HCT116 (cell line): ENCODE results near the gene FAM83G. TPM values are rescaled to one million over a fixed set of nuclear protein-coding genes. Genes with fewer than 3 reads are reported as not detected.

Source experiments
- ATAC-seq: fragments of 200-7000 bp; cut with Tn5 transposase; 2 replicates; pipeline ENCODE4 v1.9.1; 2020; ENCODE audit warnings: mild to moderate bottlenecking, moderate library complexity
- BruUV-seq: library from RNA; stranded (reverse); fragments of 400-500 nt; replicated peaks from 2 replicates; lab custom pipeline; 2021; lab: Mats Ljungman, UMichigan
- CTCF ChIA-PET: fragments of 300-600 bp; sonication (Branson Sonifier 250); formaldehyde crosslinking; loops from one replicate; lab custom pipeline; 2021; ENCODE audit warnings: antibody characterized with exemption; lab: Charles Lee
- POLR2A ChIA-PET: fragments of 300-600, 350-600 bp; sonication (Branson Sonifier 250); formaldehyde crosslinking; loops from one replicate; lab custom pipeline; 2021; ENCODE audit warnings: antibody characterized with exemption; lab: Charles Lee
- RAD21 ChIA-PET, 2 experiments: fragments of 300-600 bp; sonication (Branson Sonifier 250); formaldehyde crosslinking; loops; one replicate each; lab custom pipeline; 2023; ENCODE audit warnings: low total read pairs in 2 of 2; ENCODE audit not compliant: uncharacterized antibody in 2 of 2, unreplicated experiment in 2 of 2, low non-redundant PET in 1 of 2; lab: Charles Lee
- DNase-seq: peaks from one replicate; pipeline ENCODE4 v3.0.0-alpha.2; 2010; ENCODE audit warnings: low read depth, low spot score
- H2AFZ ChIP-seq: fragments of 200-600 bp; shearing (Covaris generic), sonication (generic); 2 replicates; pipeline ENCODE4 v1.6.1; 2017; ENCODE audit warnings: low read depth, mixed run types, mixed read lengths, antibody characterized with exemption, low read length; ENCODE audit not compliant: poor library complexity, severe bottlenecking
- H3K27ac ChIP-seq: 2 replicates; pipeline ENCODE4 v1.5.1; 2012; ENCODE audit warnings: low read depth, low read length
- H3K27me3 ChIP-seq: fragments of 200-600 bp; sonication (generic); 2 replicates; pipeline ENCODE4 v1.6.1; 2016; ENCODE audit warnings: mixed run types, low read length, mixed read lengths; ENCODE audit not compliant: insufficient read depth
- H3K36me3 ChIP-seq, 2 experiments: fragments of 200-500 bp in 1 of 2; fragments of 200-600 bp in 1 of 2; sonication (Bioruptor generic) in 1 of 2; sonication (generic) in 1 of 2; 2 replicates each; pipeline versions ENCODE4 v1.5.1 to v1.6.1; 2014 to 2016; ENCODE audit warnings: low read length in 2 of 2, inconsistent platforms in 1 of 2, mixed read lengths in 1 of 2, mixed run types in 1 of 2; ENCODE audit not compliant: insufficient read depth in 2 of 2, control insufficient read depth in 1 of 2
- H3K4me1 ChIP-seq, 2 experiments: fragments of 200-600 bp in 1 of 2; sonication (generic) in 1 of 2; 2 replicates each; pipeline versions ENCODE4 v1.5.1 to v1.6.1; 2012 to 2017; ENCODE audit warnings: low read length in 2 of 2, inconsistent platforms in 1 of 2, mild to moderate bottlenecking in 1 of 2, mixed read lengths in 1 of 2, mixed run types in 1 of 2, moderate library complexity in 1 of 2; ENCODE audit not compliant: insufficient read depth in 2 of 2, control insufficient read depth in 1 of 2
- H3K4me2 ChIP-seq: fragments of 200-600 bp; sonication (generic); 2 replicates; pipeline ENCODE4 v1.6.1; 2017; ENCODE audit warnings: mixed run types, low read length, mixed read lengths
- H3K4me3 ChIP-seq, 2 experiments: fragments of 200-600 bp in 1 of 2; sonication (generic) in 1 of 2; replicated peaks in 1 of 2; 2 replicates each; pipeline ENCODE4 v1.5.1; 2011 to 2016; ENCODE audit warnings: low read length in 2 of 2, control low read depth in 1 of 2, low read depth in 1 of 2, mild to moderate bottlenecking in 1 of 2, mixed read lengths in 1 of 2, mixed run types in 1 of 2
- H3K79me2 ChIP-seq: fragments of 200-600 bp; sonication (generic); 2 replicates; pipeline ENCODE4 v1.6.1; 2017; ENCODE audit warnings: mild to moderate bottlenecking, mixed run types, low read length, moderate library complexity, mixed read lengths; ENCODE audit not compliant: insufficient read depth
- H3K9ac ChIP-seq: fragments of 200-600 bp; sonication (generic); 2 replicates; pipeline ENCODE4 v1.6.1; 2016; ENCODE audit warnings: low read length, mixed read lengths
- H3K9me2 ChIP-seq: fragments of 200-600 bp; sonication (generic), shearing (Covaris generic); 2 replicates; pipeline ENCODE4 v1.6.1; 2017; ENCODE audit warnings: mixed run types, mild to moderate bottlenecking, moderate library complexity; ENCODE audit not compliant: insufficient read depth
- H3K9me3 ChIP-seq, 2 experiments: fragments of 200-500 bp in 1 of 2; fragments of 200-600 bp in 1 of 2; sonication (Bioruptor generic) in 1 of 2; sonication (generic) in 1 of 2; 2 replicates each; pipeline ENCODE4 v1.6.1; 2014 to 2017; ENCODE audit warnings: low read length in 2 of 2, mixed read lengths in 2 of 2, inconsistent platforms in 1 of 2, low read depth in 1 of 2, mild to moderate bottlenecking in 1 of 2, mixed run types in 1 of 2, moderate library complexity in 1 of 2; ENCODE audit not compliant: control insufficient read depth in 1 of 2, insufficient read depth in 1 of 2
- H4K20me1 ChIP-seq: fragments of 200-600 bp; sonication (generic), shearing (Covaris generic); 2 replicates; pipeline ENCODE4 v1.6.1; 2017; ENCODE audit warnings: mixed run types, mild to moderate bottlenecking, moderate library complexity; ENCODE audit not compliant: insufficient read depth
- ATF3 ChIP-seq: IDR thresholded peaks from 2 replicates; pipeline ENCODE4 v1.6.1; 2012
- CEBPB ChIP-seq: IDR thresholded peaks from 2 replicates; pipeline ENCODE4 v1.6.1; 2012; ENCODE audit warnings: low read depth
- EGR1 ChIP-seq: IDR thresholded peaks from 2 replicates; pipeline ENCODE4 v1.6.1; 2012; ENCODE audit warnings: low read depth
- EZH2 ChIP-seq: fragments of 200-600 bp; sonication (generic); IDR thresholded peaks from 2 replicates; pipeline ENCODE4 v1.6.1; 2017; ENCODE audit warnings: antibody characterized with exemption, mixed run types
- EZH2phosphoT487 ChIP-seq: fragments of 200-600 bp; IDR thresholded peaks from 2 replicates; pipeline ENCODE4 v1.6.1; 2018; ENCODE audit warnings: antibody characterized with exemption, borderline replicate concordance
- JUND ChIP-seq: IDR thresholded peaks from 2 replicates; pipeline ENCODE4 v1.6.1; 2012
- MAX ChIP-seq: IDR thresholded peaks from 2 replicates; pipeline ENCODE4 v1.6.1; 2012
- POLR2A ChIP-seq: IDR thresholded peaks from 2 replicates; pipeline ENCODE4 v1.7.0; 2011; ENCODE audit warnings: borderline replicate concordance; ENCODE audit not compliant: insufficient read depth, insufficient read length; ENCODE audit errors: extremely low read depth
- POLR2AphosphoS5 ChIP-seq: IDR thresholded peaks from 2 replicates; pipeline ENCODE4 v1.6.1; 2011; ENCODE audit warnings: mild to moderate bottlenecking, low read depth, low read length, moderate library complexity
- RAD21 ChIP-seq: IDR thresholded peaks from 2 replicates; pipeline ENCODE4 v1.6.1; 2012; ENCODE audit warnings: low read depth, mild to moderate bottlenecking
- REST ChIP-seq: IDR thresholded peaks from 2 replicates; pipeline ENCODE4 v1.6.1; 2012; ENCODE audit warnings: low read depth
- SIN3A ChIP-seq: IDR thresholded peaks from 2 replicates; pipeline ENCODE4 v1.6.1; 2012; ENCODE audit warnings: low read depth
- SP1 ChIP-seq: IDR thresholded peaks from 2 replicates; pipeline ENCODE4 v1.6.1; 2012; ENCODE audit warnings: low read depth
- SRF ChIP-seq: IDR thresholded peaks from 2 replicates; pipeline ENCODE4 v1.6.1; 2012; ENCODE audit warnings: low read depth
- TCF7L2 ChIP-seq: IDR thresholded peaks from 2 replicates; pipeline ENCODE4 v1.7.0; 2011; ENCODE audit warnings: borderline replicate concordance, inconsistent platforms; ENCODE audit not compliant: insufficient read depth, insufficient read length; ENCODE audit errors: extremely low read depth
- YY1 ChIP-seq: IDR thresholded peaks from 2 replicates; pipeline ENCODE4 v1.6.1; 2011; ENCODE audit warnings: low read length, low read depth, moderate library complexity, mild to moderate bottlenecking; ENCODE audit not compliant: insufficient replicate concordance; ENCODE audit errors: extremely low read depth
- ZBTB33 ChIP-seq: IDR thresholded peaks from 2 replicates; pipeline ENCODE4 v1.6.1; 2011; ENCODE audit warnings: mild to moderate bottlenecking, low read length, moderate library complexity; ENCODE audit not compliant: insufficient replicate concordance; ENCODE audit errors: extremely low read depth
- ZNF274 ChIP-seq: fragments of 200-500 bp; sonication (Bioruptor generic); IDR thresholded peaks from 2 replicates; pipeline ENCODE4 v1.6.1; 2014; ENCODE audit warnings: mild to moderate bottlenecking, low read depth, low read length, inconsistent platforms
- intact Hi-C: fragments of 100-400 bp; cut with micrococcal nuclease; formaldehyde crosslinking; loops from 2 replicates; pipeline ENCODE4 v1.10.0; 2022
- total RNA-seq: library from RNA; stranded (reverse); gene quantifications from one replicate; pipeline ENCODE4 v1.2.1, GENCODE V29; 2021; ENCODE audit not compliant: unreplicated experiment

FAM83G gene
- total RNA-seq, 1 experiment from 2014 or later: 33.9 TPM

GRCh38 chr17:18959071-18959844 is 45.3 kb downstream of the FAM83G start (continued):
- no peak for TF ChIP-seq YY1

GRCh38 chr17:18958611-18959010 is 46.0 kb downstream of the FAM83G start:
- H3K4me1 ChIP-seq: peaks cover 6 to 19% of the 10 kb centered on the region in 2 experiments; a peak in 3 of 4 replicates
- ChIA-PET CTCF (no interaction called here), RAD21 (no interaction called here), POLR2A (no interaction called here)
- no peak overlapping the region for H3K27ac ChIP-seq
- no peaks in the 10 kb centered on the region for H3K9me2 ChIP-seq
- no peak overlapping the region for H3K4me2 ChIP-seq
- no peaks in the 10 kb centered on the region for H3K79me2 ChIP-seq
- DNase-seq (no peak), ATAC-seq (no peak)
- no peak overlapping the region for H3K9ac ChIP-seq
- H3K9me3 ChIP-seq: no peaks in the 10 kb centered on the region
- H4K20me1 ChIP-seq: no peaks in the 10 kb centered on the region
- no peaks in the 10 kb centered on the region for H3K27me3 ChIP-seq
- no TSS peak for BruUV-seq
- H2AFZ ChIP-seq: no peak overlapping the region
- intact Hi-C loops: no loop called here
- H3K4me3 ChIP-seq: no peak overlapping the region
- TF ChIP-seq TCF7L2: no peak
- TF ChIP-seq REST: no peak
- TF ChIP-seq ZBTB33: no peak
- no peak for TF ChIP-seq SP1
- no peak for TF ChIP-seq RAD21
- TF ChIP-seq POLR2AphosphoS5: no peak
- no peak for TF ChIP-seq ZNF274
- no peak for TF ChIP-seq EZH2phosphoT487
- TF ChIP-seq POLR2A: no peak
- no peak for TF ChIP-seq CEBPB
- TF ChIP-seq EZH2: no peak
- no peak for TF ChIP-seq ATF3
- TF ChIP-seq JUND: no peak
- no peak for TF ChIP-seq EGR1
- no peak for TF ChIP-seq SRF
- TF ChIP-seq MAX: no peak
- no peak for TF ChIP-seq SIN3A
- TF ChIP-seq, all 23 proteins: peak for 0
- H3K36me3 ChIP-seq: no peaks in the 10 kb centered on the region
